ENCODE measurements around the gene PHETA1. TPM values are rescaled to one million over a fixed set of nuclear protein-coding genes. Genes with fewer than 3 reads are reported as not detected.
A peak's percentile ranks its signal among the peaks of the same experiment; 100 is the strongest.

The PHETA1 gene
- total RNA-seq, 1 experiment from 2014 or later = 8.5 TPM

GRCh38 chr12:111355201-111355925 is 13.5 kb downstream of the PHETA1 start:
- Histone ChIP-seq H3K9me3 (replicated peaks) (peaks cover 35% of the 10 kb centered on the region), H3K4me3 (no peak overlapping the region), H3K27me3 (replicated peaks) (peaks cover 36% of the 10 kb centered on the region), H3K27ac (no peak overlapping the region), H3K36me3 (no peaks in the 10 kb centered on the region), H3K4me1 (replicated peaks) (no peaks in the 10 kb centered on the region; the same call in 1 of the 2 replicates)
- no peak for DNase-seq (ENCODE audit: low read depth in 1 of 2, low spot score in 2 of 2)

- Histone ChIP-seq H3K27ac (no peak overlapping the region), H3K4me1 (replicated peaks) (no peaks in the 10 kb centered on the region; the same call in 1 of the 2 replicates), H3K4me3 (no peak overlapping the region), H3K36me3 (no peaks in the 10 kb centered on the region), H3K27me3 (replicated peaks) (peaks cover 42% of the 10 kb centered on the region), H3K9me3 (replicated peaks) (peaks cover 43% of the 10 kb centered on the region)
- peak in 1 of 2 experiments; percentile 91 for DNase-seq (ENCODE audit: low read depth in 1 of 2, low spot score in 2 of 2)
Measured at GRCh38 chr12:111354511-111354910, 14.4 kb downstream of the PHETA1 start.

- Histone ChIP-seq H3K4me1 (replicated peaks) (no peaks in the 10 kb centered on the region), H3K27ac (no peak overlapping the region), H3K9me3 (replicated peaks) (peaks cover 51% of the 10 kb centered on the region), H3K4me3 (no peak overlapping the region), H3K36me3 (no peaks in the 10 kb centered on the region), H3K27me3 (replicated peaks) (peaks cover 42% of the 10 kb centered on the region)
- DNase-seq (ENCODE audit: low read depth in 1 of 2, low spot score in 2 of 2) = peak; percentile 75 to 94
Measured at GRCh38 chr12:111353603-111354295, 15.1 kb downstream of the PHETA1 start.

- peak; percentile 81 to 96 for DNase-seq (ENCODE audit: low read depth in 1 of 2, low spot score in 2 of 2)
- H3K9me3 ChIP-seq (replicated peaks) = peaks cover 58% of the 10 kb centered on the region
- H3K27me3 ChIP-seq (replicated peaks) = peaks cover 42% of the 10 kb centered on the region
- no peaks in the 10 kb centered on the region for H3K36me3 ChIP-seq
- no peak overlapping the region for H3K27ac ChIP-seq
- H3K4me3 ChIP-seq = no peak overlapping the region
- H3K4me1 ChIP-seq (replicated peaks) = no peaks in the 10 kb centered on the region
Measured at GRCh38 chr12:111353026-111353425, 15.9 kb downstream of the PHETA1 start.

- Histone ChIP-seq H3K36me3 (no peaks in the 10 kb centered on the region), H3K27ac (no peak overlapping the region), H3K27me3 (replicated peaks) (peaks cover 42% of the 10 kb centered on the region), H3K4me3 (no peak overlapping the region), H3K4me1 (replicated peaks) (no peaks in the 10 kb centered on the region), H3K9me3 (replicated peaks) (peaks cover 64% of the 10 kb centered on the region)
- peak; percentile 73 to 95 for DNase-seq (ENCODE audit: low read depth in 1 of 2, low spot score in 2 of 2)
Measured at GRCh38 chr12:111352296-111352993, 16.4 kb downstream of the PHETA1 start.

GRCh38 chr12:111351026-111351425 is 17.9 kb downstream of the PHETA1 start:
- Histone ChIP-seq H3K4me1 (replicated peaks) (no peaks in the 10 kb centered on the region), H3K27ac (no peak overlapping the region), H3K9me3 (replicated peaks) (peaks cover 74% of the 10 kb centered on the region), H3K27me3 (replicated peaks) (peaks cover 45% of the 10 kb centered on the region), H3K4me3 (no peak overlapping the region), H3K36me3 (no peaks in the 10 kb centered on the region)
- DNase-seq (ENCODE audit: low read depth in 1 of 2, low spot score in 2 of 2) = peak; percentile 77 to 93

GRCh38 chr12:111349748-111350520 is 19.0 kb downstream of the PHETA1 start:
- peak; percentile 72 to 91 for DNase-seq (ENCODE audit: low read depth in 1 of 2, low spot score in 2 of 2)
- peaks cover 74% of the 10 kb centered on the region for H3K9me3 ChIP-seq (replicated peaks)
- no peak overlapping the region for H3K27ac ChIP-seq
- H3K36me3 ChIP-seq = no peaks in the 10 kb centered on the region
- H3K4me1 ChIP-seq (replicated peaks) = no peaks in the 10 kb centered on the region
- no peak overlapping the region for H3K4me3 ChIP-seq
- H3K27me3 ChIP-seq (replicated peaks) = peaks cover 46% of the 10 kb centered on the region

GRCh38 chr12:111349101-111349747 is 19.7 kb downstream of the PHETA1 start:
- H3K4me3 ChIP-seq = no peak overlapping the region
- peaks cover 70% of the 10 kb centered on the region for H3K9me3 ChIP-seq (replicated peaks)
- no peaks in the 10 kb centered on the region for H3K4me1 ChIP-seq (replicated peaks)
- peak; percentile 80 to 92 for DNase-seq (ENCODE audit: low read depth in 1 of 2, low spot score in 2 of 2)
- peaks cover 49% of the 10 kb centered on the region for H3K27me3 ChIP-seq (replicated peaks)
- H3K36me3 ChIP-seq = no peaks in the 10 kb centered on the region
- no peak overlapping the region for H3K27ac ChIP-seq

GRCh38 chr12:111347891-111348644 is 20.8 kb downstream of the PHETA1 start:
- no peaks in the 10 kb centered on the region for H3K4me1 ChIP-seq (replicated peaks)
- H3K9me3 ChIP-seq (replicated peaks) = peaks cover 60% of the 10 kb centered on the region
- H3K36me3 ChIP-seq = no peaks in the 10 kb centered on the region
- H3K27me3 ChIP-seq (replicated peaks) = peaks cover 49% of the 10 kb centered on the region
- no peak overlapping the region for H3K27ac ChIP-seq
- peak in 1 of 2 experiments; percentile 98 for DNase-seq (ENCODE audit: low read depth in 1 of 2, low spot score in 2 of 2)
- no peak overlapping the region for H3K4me3 ChIP-seq

GRCh38 chr12:111344254-111344875 is 24.5 kb downstream of the PHETA1 start:
- Histone ChIP-seq H3K9me3 (replicated peaks) (peaks cover 41% of the 10 kb centered on the region), H3K4me1 (replicated peaks) (no peaks in the 10 kb centered on the region), H3K36me3 (no peaks in the 10 kb centered on the region), H3K27me3 (replicated peaks) (peaks cover 58% of the 10 kb centered on the region), H3K4me3 (no peak overlapping the region), H3K27ac (no peak overlapping the region)
- peak; percentile 81 to 94 for DNase-seq (ENCODE audit: low read depth in 1 of 2, low spot score in 2 of 2)

GRCh38 chr12:111343181-111343580 is 25.7 kb downstream of the PHETA1 start:
- Histone ChIP-seq H3K27ac (no peak overlapping the region), H3K27me3 (replicated peaks) (peaks cover 70% of the 10 kb centered on the region), H3K9me3 (replicated peaks) (peaks cover 37% of the 10 kb centered on the region), H3K4me1 (replicated peaks) (no peaks in the 10 kb centered on the region), H3K4me3 (no peak overlapping the region), H3K36me3 (no peaks in the 10 kb centered on the region)
- DNase-seq (ENCODE audit: low read depth in 1 of 2, low spot score in 2 of 2) = peak; percentile 82 to 93

GRCh38 chr12:111342376-111342775 is 26.5 kb downstream of the PHETA1 start:
- Histone ChIP-seq H3K27me3 (replicated peaks) (peaks cover 78% of the 10 kb centered on the region), H3K27ac (no peak overlapping the region), H3K4me1 (replicated peaks) (no peaks in the 10 kb centered on the region), H3K4me3 (no peak overlapping the region), H3K9me3 (replicated peaks) (peaks cover 30% of the 10 kb centered on the region), H3K36me3 (no peaks in the 10 kb centered on the region)
- DNase-seq (ENCODE audit: low read depth in 1 of 2, low spot score in 2 of 2) = peak; percentile 78 to 88
